Measurements from ENCODE around the gene LAMB4.

Gene LAMB4

DNA sequence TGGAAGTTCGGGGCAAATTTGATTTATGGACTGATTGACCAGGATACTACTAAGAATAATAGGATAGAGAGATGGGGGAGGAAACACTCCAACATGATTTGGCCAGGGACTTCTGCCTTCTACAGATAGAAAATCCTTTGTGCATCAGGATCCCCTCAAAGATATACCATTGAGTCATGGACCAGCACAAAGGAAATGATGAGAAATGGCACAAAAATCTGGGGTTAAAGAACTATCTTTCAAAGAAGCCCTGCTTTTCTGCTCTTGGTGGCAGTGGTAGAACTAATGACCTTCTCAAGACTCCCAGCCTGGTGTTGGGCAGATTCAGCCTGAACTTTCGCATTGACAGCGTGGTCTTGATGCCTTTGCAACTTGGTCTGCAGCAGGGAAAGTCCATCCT, 99.6 kb downstream of the LAMB4 start:
- H3K4me3 ChIP-seq (ENCODE audit: low read depth, low read length): no peak overlapping the region
- no peak for DNase-seq (ENCODE audit: low read depth)
- no peak for TF ChIP-seq CTCF (conservative IDR thresholded peaks at IDR 0.05; ENCODE audit: low read depth, low read length)

DNA sequence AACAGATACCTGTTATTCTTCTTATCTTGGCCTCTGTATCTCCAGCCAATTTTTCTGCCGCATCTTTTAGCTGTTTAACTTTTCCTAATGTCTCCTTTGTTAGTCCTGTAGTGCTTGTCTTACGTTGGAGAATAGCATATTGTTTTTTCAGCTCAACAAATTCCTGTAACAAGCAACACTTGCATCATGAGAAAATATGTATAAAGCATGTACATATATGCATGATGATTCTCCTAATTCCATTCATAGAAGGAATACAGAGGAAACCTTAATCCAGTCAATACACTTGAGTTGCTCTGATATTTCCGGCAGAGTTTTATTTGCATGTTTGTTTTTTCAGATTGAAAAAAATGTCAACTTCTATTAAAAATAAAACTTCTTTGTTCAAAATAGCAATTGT, 101.1 kb downstream of the LAMB4 start:
- H3K4me3 ChIP-seq (ENCODE audit: low read depth, low read length): no peak overlapping the region
- no peak for TF ChIP-seq CTCF (conservative IDR thresholded peaks at IDR 0.05; ENCODE audit: low read depth, low read length)
- DNase-seq (ENCODE audit: low read depth): no peak

DNA sequence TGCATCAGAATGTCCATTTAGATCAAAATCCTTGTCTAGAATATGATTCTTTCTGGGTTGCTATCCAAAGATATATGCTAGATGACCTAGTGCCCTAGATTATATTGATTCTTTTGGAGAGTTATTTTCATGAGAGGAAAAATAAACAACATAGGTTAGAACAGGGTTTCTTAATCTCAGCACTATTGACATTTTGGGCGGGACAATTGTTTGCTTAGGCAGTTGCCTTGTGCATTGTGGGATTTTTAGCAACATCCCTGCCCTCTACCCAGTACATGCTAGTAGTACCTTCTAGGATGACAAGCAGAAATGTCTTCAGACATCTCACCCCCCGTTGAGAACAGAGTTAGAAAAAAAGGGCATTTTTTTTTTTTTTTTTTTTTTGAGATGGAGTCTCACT, 102.0 kb downstream of the LAMB4 start:
- no peak for TF ChIP-seq CTCF (conservative IDR thresholded peaks at IDR 0.05; ENCODE audit: low read depth, low read length)
- DNase-seq (ENCODE audit: low read depth): no peak
- H3K4me3 ChIP-seq (ENCODE audit: low read depth, low read length): no peak overlapping the region

- TF ChIP-seq CTCF (conservative IDR thresholded peaks at IDR 0.05; ENCODE audit: low read depth, low read length): no peak
- DNase-seq (ENCODE audit: low read depth): no peak
- no peak overlapping the region for H3K4me3 ChIP-seq (ENCODE audit: low read depth, low read length)
Measured at GRCh38 chr7:108027239-108027638, 102.9 kb downstream of the LAMB4 start.

DNA sequence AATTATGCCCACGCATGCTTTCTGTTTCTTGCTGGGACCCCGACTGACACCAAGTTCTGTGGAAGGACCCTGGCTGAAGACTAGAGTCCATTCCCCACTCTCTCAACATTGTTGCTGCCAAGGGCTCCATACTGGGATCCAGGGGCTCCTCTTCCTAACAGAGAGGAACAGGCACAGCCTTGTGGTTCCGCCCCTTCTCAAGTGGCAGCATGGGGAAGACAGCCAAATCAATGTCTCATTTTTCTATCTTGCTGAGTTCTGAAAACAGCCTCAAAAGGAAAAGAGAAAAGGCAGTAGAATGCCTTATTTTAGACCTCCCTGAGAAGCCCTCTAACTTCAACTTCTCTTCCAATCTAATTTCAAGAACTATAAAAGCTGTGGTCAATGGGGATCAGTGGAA, 103.5 kb downstream of the LAMB4 start:
- H3K4me3 ChIP-seq (ENCODE audit: low read depth, low read length): no peak overlapping the region
- TF ChIP-seq CTCF (conservative IDR thresholded peaks at IDR 0.05; ENCODE audit: low read depth, low read length): no peak
- peak; percentile 44 for DNase-seq (ENCODE audit: low read depth)

GRCh38 chr7:108026116-108026515, 104.0 kb downstream of the LAMB4 start:
- DNase-seq (ENCODE audit: low read depth): no peak
- no peak for TF ChIP-seq CTCF (conservative IDR thresholded peaks at IDR 0.05; ENCODE audit: low read depth, low read length)
- no peak overlapping the region for H3K4me3 ChIP-seq (ENCODE audit: low read depth, low read length)

- TF ChIP-seq CTCF (conservative IDR thresholded peaks at IDR 0.05; ENCODE audit: low read depth, low read length): no peak
- no peak overlapping the region for H3K4me3 ChIP-seq (ENCODE audit: low read depth, low read length)
- no peak for DNase-seq (ENCODE audit: low read depth)
Measured at GRCh38 chr7:108024538-108024937, 105.6 kb downstream of the LAMB4 start.

Measured in choroid plexus epithelial cell (primary cell).